ENCODE measurements around the gene DNM2.

The DNM2 gene

DNA sequence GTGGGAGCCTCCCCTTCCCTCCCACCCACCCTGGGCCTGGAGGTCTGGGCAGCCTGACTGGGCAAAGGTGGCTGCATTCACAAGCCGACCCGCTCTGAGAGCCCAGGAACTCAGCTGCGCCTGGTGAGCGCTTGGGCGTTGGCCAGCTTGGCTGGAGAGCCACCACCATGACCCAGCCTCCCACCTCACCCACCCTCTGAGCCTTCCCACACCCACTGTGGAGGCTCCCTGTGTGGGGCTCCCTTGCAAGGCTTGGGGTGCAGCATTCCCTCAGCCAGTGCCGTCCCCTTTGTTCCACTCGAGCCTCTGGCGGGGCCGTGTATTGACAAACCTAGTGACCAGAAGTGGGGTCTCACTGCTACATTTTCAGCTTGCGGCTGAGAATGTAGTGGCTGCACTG, 31.7 kb upstream of the DNM2 start:
- Mint-ChIP-seq H3K36me3 (peaks cover 13% of the 10 kb centered on the region), H3K27ac (no peak overlapping the region), H3K9me3 (no peaks in the 10 kb centered on the region), H3K4me1 (no peaks in the 10 kb centered on the region), H3K27me3 (no peaks in the 10 kb centered on the region), H3K4me3 (no peak overlapping the region)

DNA sequence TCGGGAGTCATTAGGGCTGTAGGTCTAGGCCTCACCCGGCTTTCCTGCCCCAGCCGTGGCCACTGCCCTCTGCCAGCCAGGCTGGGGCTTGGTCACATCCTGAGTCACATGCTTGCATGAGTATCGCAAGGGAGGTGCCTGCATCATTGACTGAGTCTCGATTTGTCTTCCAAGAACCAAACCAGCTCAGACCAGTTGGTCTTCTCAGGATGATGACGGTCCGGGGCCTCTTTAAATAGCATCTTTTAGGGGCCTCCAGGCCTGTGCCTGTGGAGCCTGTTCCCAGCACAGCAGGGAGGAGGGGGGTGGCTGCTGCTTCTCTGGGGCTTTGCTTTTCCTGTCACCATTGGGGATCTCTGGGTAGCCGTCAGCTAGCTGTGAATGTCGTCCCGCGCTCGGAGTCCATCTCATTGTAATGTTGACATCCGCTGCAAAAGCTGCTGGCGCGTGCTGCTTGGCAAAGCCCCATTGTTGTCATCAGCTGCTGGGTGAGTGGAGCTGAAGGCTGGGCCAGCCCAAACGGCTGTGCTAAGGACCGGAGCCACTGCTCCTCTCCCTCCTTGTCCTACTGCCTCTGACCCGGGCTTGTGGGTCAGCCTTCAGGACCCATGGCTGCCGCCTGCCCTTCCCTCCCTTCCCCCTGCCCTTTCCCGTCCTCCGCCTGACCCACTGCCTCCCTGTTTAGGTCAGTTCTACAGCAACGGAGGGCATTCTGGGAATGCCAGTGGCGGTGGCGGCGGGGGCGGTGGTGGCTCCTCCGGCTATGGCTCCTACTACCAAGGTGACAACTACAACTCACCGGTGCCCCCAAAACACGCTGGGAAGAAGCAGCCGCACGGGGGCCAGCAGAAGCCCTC, 31.0 kb upstream of the DNM2 start:
- H3K27ac Mint-ChIP-seq: peak overlapping the region; percentile 17
- H3K4me3 Mint-ChIP-seq: no peak overlapping the region
- H3K9me3 Mint-ChIP-seq: no peaks in the 10 kb centered on the region
- peaks cover 11% of the 10 kb centered on the region for H3K36me3 Mint-ChIP-seq
- H3K4me1 Mint-ChIP-seq: no peaks in the 10 kb centered on the region
- no peaks in the 10 kb centered on the region for H3K27me3 Mint-ChIP-seq

DNA sequence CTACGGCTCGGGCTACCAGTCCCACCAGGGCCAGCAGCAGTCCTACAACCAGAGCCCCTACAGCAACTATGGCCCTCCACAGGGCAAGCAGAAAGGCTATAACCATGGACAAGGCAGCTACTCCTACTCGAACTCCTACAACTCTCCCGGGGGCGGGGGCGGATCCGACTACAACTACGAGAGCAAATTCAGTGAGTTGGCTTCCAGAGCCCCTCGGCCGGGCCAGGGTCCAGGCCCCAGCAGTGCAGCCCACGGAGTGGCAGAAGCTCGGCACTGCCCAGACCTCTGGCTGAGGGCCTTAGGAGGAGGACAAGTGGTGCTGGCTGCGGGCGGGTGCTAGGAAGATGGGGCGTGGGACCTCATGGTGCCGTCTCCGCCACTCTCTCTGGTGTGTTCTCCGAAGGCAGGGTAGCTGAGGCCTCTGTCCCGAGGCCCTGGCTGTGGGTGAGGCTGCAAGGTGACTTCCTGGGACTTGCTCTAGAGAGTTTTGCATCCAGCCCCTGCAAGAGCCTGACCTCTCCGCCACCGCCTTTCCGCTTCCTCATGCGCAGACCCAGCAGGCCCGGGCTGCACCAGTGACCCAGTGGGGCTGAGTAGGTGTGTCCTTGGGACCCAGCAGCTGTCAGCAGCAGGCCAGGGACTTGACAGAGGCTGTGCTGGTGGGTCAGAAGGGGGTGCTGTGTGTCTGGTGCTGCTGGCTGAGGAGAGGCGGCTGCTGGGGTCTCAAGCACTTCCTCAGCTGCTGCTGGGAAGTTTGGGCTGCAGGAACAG, 30.2 kb upstream of the DNM2 start:
- H3K27ac Mint-ChIP-seq: peak overlapping the region; percentile 23
- no peaks in the 10 kb centered on the region for H3K27me3 Mint-ChIP-seq
- H3K9me3 Mint-ChIP-seq: no peaks in the 10 kb centered on the region
- peaks cover 3% of the 10 kb centered on the region for H3K4me1 Mint-ChIP-seq
- H3K36me3 Mint-ChIP-seq: peaks cover 13% of the 10 kb centered on the region
- no peak overlapping the region for H3K4me3 Mint-ChIP-seq

DNA sequence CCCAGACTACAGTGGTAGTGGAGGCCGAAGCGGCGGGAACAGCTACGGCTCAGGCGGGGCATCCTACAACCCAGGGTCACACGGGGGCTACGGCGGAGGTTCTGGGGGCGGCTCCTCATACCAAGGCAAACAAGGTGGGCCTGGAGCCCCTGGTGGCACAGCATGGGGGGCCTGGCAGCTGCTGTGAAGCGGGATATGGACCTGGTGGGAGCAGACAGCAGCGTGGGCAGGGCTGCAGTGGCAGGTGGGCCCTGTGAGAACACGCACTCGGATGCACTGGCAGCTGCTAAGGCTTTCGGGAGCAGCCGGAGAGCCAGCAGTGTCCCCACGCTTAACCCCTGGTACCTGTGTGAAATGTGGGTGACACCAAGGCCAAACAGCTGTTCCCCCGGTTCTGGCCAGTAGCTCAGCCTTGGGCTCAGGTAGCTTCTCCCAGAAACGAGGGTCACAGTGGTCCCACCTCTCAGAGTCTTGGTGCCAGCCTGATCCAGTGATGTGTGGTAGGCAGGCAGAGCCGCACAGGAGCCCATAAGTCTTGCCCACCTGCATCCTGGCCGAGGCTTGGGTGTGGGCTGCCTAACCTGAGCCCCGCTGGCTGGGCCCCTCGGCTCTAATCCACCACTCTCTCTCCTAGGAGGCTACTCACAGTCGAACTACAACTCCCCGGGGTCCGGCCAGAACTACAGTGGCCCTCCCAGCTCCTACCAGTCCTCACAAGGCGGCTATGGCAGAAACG, 29.2 kb upstream of the DNM2 start:
- Mint-ChIP-seq H3K27ac (no peak overlapping the region), H3K36me3 (peaks cover 13% of the 10 kb centered on the region), H3K4me3 (no peak overlapping the region), H3K9me3 (no peaks in the 10 kb centered on the region), H3K27me3 (no peaks in the 10 kb centered on the region), H3K4me1 (peaks cover 3% of the 10 kb centered on the region)

DNA sequence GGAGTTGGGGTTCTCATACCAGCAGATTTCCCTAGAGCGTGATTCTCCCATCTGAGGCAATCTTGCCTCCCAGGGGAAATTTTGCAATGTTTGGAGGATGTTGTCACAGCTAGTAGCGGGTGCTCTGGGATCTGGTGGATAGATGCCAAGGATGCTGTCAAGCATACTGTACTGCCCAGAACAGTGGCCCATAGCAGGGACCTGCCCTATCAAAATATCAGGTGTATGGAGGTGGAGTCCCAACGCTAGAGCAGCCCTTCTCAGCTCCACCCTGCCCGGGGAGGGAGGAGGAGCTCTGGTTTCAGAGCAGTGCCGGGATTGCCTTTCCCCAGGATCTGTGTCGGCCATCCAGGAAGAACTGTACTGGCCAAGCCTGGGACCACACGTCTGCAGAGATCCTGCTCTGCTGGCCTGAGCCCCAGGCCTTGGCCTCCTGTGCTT, 27.5 kb upstream of the DNM2 start:
- peaks cover 9% of the 10 kb centered on the region for H3K4me1 Mint-ChIP-seq
- H3K36me3 Mint-ChIP-seq: peaks cover 9% of the 10 kb centered on the region

DNA sequence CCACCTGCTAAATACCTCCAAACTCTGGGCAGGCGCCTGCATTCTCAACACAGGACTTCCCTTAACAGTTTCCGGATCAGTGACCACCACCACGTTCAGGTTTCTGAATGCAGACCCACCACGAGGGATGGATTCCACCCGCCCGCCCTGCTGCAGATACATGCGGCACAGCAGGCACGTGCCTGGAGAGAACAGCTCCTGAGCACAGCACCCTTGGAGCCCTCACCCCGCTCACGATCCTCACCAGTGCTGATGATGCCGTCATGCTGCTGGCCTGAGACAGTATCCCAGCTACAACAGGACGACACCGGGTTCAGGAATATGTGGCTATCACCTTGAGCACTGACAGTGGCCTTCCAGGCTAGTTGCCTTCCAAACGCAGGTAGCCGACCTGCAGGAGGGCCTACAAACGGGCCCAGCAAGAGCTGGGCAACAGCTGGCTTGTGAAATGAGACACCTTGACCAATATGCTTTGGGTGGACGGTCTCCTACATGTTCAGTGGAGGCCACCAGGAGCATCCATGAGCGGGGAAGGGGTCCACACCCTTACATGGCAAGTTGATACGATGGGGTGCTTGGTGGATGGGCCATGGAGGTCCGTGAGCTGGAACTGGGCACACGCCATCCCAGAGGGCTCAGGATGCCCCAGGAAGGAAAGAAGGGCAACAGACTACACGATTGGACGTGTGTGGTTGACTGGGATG, 26.5 kb upstream of the DNM2 start:
- peaks cover 9% of the 10 kb centered on the region for H3K36me3 Mint-ChIP-seq
- H3K27ac Mint-ChIP-seq: no peak overlapping the region
- peaks cover 18% of the 10 kb centered on the region for H3K4me1 Mint-ChIP-seq
- no peak overlapping the region for H3K4me3 Mint-ChIP-seq
- H3K27me3 Mint-ChIP-seq: peaks cover 3% of the 10 kb centered on the region
- no peaks in the 10 kb centered on the region for H3K9me3 Mint-ChIP-seq

More for the DNA sequence above, 27.5 kb upstream of the DNM2 start:
- H3K9me3 Mint-ChIP-seq: no peaks in the 10 kb centered on the region
- no peaks in the 10 kb centered on the region for H3K27me3 Mint-ChIP-seq
- no peak overlapping the region for H3K27ac Mint-ChIP-seq
- no peak overlapping the region for H3K4me3 Mint-ChIP-seq

DNA sequence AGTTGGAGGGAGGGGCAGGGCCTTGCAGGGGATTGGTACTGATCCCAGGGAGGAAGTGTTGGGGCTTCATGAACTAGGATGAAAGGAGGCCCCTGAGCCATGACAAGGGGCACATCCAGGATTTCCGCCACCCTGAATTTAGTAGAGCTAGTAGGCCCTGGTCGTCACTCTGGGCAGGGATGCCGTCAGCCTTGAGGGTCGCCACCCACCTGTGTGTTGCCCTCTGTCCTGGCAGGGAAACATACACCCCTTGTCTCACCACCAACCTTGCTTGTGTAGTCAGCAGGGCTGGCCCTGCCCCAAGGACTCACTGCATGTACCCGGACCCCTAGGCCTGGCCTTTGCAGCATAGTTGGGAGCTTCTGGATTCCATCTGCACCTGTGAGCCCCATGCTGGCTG, 26.0 kb upstream of the DNM2 start:
- peaks cover 9% of the 10 kb centered on the region for H3K36me3 Mint-ChIP-seq
- no peaks in the 10 kb centered on the region for H3K9me3 Mint-ChIP-seq
- H3K27ac Mint-ChIP-seq: no peak overlapping the region
- H3K4me3 Mint-ChIP-seq: no peak overlapping the region
- H3K27me3 Mint-ChIP-seq: peaks cover 3% of the 10 kb centered on the region
- H3K4me1 Mint-ChIP-seq: peaks cover 18% of the 10 kb centered on the region

DNA sequence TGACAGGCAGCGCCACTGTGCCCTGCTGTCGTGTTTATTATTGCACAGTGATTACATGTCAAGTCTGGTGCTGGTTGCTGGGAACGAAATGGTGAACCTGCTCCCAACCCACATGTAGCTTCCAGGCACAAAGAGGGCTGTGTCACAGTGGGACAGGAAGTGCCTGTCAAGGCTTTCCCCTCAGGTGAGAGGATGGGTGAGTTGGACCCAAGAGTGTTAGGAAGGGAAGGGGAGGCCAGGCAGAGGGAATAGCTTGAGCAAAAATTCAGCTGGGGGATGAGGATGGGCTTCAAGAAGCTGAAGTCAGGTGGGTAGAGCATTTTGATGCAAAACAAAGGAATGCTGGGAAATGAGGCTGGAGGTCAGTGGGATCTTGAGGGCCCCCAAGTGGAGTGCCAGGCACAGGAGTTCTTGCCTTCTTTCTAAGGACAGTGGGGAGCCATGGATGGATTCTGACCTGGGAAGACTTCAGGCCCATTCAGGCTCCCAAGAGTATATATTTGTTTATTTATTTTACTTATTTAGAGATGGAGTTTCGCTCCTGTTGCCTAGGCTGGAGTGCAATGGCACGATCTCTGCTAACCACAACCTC, 25.1 kb upstream of the DNM2 start:
- peaks cover 9% of the 10 kb centered on the region for H3K36me3 Mint-ChIP-seq
- H3K4me1 Mint-ChIP-seq: peaks cover 18% of the 10 kb centered on the region
- no peak overlapping the region for H3K4me3 Mint-ChIP-seq
- H3K27ac Mint-ChIP-seq: peak overlapping the region; percentile 89
- H3K9me3 Mint-ChIP-seq: no peaks in the 10 kb centered on the region
- H3K27me3 Mint-ChIP-seq: peaks cover 3% of the 10 kb centered on the region

DNA sequence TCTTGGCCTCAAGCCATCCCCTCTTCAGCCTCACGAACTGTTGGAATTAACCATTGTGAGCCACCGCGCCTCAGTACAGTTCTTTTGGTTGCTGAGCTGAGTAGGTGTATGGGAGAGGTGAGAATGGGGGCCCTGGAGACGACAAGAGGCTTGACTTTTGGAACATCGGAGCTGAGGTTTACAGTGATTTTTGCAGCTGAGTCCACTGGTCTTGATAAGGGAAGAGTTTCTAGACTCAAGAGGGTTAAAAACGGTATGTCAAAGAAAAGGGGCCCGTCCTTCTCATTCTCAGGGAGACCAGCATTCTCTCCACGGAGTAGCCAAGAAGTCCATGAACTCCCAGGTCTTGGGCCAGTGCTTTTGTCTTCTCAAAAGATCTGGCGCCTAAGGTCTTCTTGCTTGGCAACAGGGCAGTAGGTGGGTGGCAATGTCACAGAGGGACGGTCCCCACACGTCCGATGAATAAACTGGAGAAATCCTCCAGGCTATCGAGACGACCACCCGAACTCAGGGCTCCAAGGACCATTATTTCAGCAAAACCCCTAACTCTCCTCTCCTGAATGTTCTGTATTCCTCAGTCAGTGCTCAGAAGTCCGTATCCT, 23.1 kb upstream of the DNM2 start:
- H3K27ac Mint-ChIP-seq: peak overlapping the region; percentile 77
- peak overlapping the region; percentile 91 for H3K4me3 Mint-ChIP-seq
- H3K27me3 Mint-ChIP-seq: peaks cover 3% of the 10 kb centered on the region

DNA sequence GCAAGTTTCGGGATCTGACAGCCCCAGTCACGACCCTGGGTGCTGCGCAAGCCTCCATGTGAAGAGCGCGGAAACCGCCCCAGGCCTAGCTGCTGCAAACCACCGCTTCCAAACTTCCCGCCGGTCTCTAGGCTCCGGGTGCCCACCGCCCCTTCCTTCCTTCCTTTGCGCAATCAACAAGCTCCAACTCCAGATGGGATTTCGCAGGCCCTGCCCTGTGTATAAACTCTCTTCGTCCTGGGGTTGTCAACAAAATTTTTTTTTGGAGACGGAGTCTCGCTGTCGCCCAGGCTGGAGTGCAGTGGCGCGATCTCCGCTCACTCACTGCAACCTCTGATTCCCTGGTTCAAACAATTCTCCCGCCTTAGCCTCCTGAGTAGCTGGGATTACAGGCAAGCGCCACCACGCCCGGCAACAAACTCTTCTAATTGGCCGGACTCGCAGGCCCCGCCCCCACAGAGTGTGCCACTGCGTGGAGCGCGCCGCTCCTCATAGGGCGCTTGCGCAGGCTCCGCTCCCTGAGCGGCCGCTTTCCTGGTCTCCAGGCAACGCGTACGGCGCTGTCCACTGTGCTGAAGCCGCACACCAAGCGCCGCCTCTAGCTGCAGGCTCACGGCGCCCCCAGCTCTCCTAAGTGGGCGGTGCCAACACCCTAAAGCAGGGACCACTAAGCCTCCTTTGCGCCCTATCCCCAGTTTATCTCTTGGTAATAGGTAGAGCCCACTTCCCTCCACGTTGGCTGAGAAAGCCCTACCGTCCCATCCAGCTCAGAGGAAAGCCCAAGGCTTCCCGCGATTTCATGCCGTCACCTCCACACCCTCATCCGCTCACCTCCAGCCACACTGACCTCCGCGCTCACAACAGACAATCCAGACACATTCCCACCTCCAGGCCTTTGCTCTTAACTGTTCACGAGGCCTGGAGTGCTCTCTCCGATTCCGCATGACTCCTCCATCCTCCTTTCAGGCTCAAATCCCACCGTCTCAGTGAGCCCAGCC, 22.2 kb upstream of the DNM2 start:
- H3K27ac Mint-ChIP-seq: peak overlapping the region; percentile 88
- H3K36me3 Mint-ChIP-seq: peaks cover 2% of the 10 kb centered on the region
- H3K9me3 Mint-ChIP-seq: no peaks in the 10 kb centered on the region
- peaks cover 18% of the 10 kb centered on the region for H3K4me1 Mint-ChIP-seq
- peaks cover 3% of the 10 kb centered on the region for H3K27me3 Mint-ChIP-seq
- peak overlapping the region; percentile 91 for H3K4me3 Mint-ChIP-seq

More for the DNA sequence above, 23.1 kb upstream of the DNM2 start:
- Mint-ChIP-seq H3K36me3 (peaks cover 5% of the 10 kb centered on the region), H3K4me1 (peaks cover 18% of the 10 kb centered on the region), H3K9me3 (no peaks in the 10 kb centered on the region)

DNA sequence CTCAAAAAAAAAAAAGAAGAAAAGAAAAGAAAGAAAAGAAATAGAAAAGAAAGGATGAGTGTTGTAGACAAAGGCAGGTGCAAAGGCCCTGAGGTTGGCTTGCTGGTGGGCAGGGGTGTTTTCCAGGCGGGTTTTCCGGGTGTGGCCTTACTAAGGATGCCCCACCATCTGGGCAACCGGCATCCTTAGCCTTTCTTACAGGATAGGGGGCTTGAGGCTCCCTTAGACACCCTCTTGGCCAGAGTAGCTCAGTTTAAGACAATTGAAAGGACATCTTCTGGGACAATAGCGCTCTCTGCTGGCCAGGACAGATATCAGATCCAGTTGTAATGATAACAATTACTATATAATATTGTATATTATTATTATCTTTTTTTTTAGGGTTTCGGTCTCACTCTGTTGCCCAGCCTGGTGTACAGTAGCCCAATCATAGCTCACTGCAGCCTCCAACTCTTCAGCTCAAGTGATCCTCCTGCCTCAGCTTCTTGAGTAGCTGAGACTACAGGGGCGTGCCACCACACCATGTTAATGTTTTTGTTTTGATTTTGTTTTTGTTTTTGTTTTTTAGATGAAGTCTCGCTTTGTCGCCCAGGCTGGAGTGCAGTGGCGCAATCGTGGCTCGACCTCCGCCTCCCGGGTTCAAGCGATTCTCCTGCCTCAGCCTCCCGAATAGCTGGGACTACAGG, 18.1 kb upstream of the DNM2 start:
- Mint-ChIP-seq H3K36me3 (peaks cover 1% of the 10 kb centered on the region), H3K4me1 (peaks cover 26% of the 10 kb centered on the region), H3K27me3 (peaks cover 3% of the 10 kb centered on the region), H3K4me3 (no peak overlapping the region), H3K27ac (no peak overlapping the region), H3K9me3 (no peaks in the 10 kb centered on the region)

DNA sequence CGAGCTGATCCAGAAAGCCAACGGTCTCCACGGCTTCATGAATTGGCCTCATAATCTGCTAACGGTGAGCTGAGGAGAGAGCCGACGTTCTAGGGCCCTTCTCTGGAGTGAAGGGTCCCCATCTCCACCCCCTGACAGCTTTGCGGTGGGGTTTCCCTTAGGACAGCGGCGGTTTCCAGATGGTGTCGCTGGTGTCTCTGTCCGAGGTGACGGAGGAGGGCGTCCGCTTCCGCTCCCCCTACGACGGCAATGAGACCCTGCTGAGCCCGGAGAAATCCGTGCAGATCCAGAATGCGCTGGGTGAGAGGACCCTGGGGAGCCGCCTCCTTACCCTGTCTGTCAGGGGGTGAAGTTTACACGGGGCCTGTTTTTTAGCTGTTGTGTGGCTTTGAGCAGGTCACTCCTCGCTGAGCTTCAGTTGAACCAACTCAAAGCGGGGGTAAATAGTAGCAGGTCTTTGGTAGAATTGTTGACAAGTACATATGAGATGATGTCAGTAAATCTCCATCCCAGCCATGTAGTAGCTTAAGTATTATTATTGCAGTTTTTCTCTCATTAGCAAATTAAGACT, 15.8 kb upstream of the DNM2 start:
- Mint-ChIP-seq H3K4me1 (peaks cover 11% of the 10 kb centered on the region), H3K27me3 (no peaks in the 10 kb centered on the region), H3K27ac (peak overlapping the region; percentile 65)

DNA sequence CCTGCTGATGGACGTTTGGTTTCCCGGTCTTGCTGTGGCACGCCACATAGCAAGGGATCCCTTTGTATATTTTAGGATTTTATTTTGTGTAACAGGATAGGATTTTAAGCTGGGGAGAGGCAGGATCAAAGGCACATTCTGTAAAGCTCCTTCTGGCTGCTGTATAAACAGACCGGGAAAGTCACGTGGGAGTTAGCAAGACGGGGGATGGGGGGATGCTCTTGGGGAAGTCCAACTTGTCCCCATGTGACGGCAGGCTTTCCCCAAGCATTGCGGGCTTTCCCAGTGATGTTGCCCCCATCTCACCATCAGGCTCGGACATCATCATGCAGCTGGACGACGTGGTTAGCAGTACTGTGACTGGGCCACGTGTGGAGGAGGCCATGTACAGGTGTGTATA, 10.9 kb upstream of the DNM2 start:
- Mint-ChIP-seq H3K9me3 (no peaks in the 10 kb centered on the region), H3K27me3 (no peaks in the 10 kb centered on the region), H3K36me3 (peaks cover 10% of the 10 kb centered on the region), H3K4me3 (no peak overlapping the region), H3K4me1 (peaks cover 4% of the 10 kb centered on the region), H3K27ac (no peak overlapping the region)

More for the DNA sequence above, 15.8 kb upstream of the DNM2 start:
- no peaks in the 10 kb centered on the region for H3K9me3 Mint-ChIP-seq
- peak overlapping the region; percentile 95 for H3K4me3 Mint-ChIP-seq
- H3K36me3 Mint-ChIP-seq: peaks cover 4% of the 10 kb centered on the region

All from activated naive CD4-positive, alpha-beta T cell treated with anti-CD3 and anti-CD28 coated beads, Interleukin-2, amount 50 U/mL, for 24 hours (primary cell).